OCI-M1 (cell line): ENCODE results near the gene SUOX.
"Not testable (repeated sequence)": the region's sequence is repeated elsewhere in the genome, so short reads cannot be mapped to it uniquely, and the experiment has no call there.

ENCODE experiments used
- DNase-seq: peaks from one replicate; lab custom pipeline; 2025; lab: John Stamatoyannopoulos, UW

SUOX gene

DNA sequence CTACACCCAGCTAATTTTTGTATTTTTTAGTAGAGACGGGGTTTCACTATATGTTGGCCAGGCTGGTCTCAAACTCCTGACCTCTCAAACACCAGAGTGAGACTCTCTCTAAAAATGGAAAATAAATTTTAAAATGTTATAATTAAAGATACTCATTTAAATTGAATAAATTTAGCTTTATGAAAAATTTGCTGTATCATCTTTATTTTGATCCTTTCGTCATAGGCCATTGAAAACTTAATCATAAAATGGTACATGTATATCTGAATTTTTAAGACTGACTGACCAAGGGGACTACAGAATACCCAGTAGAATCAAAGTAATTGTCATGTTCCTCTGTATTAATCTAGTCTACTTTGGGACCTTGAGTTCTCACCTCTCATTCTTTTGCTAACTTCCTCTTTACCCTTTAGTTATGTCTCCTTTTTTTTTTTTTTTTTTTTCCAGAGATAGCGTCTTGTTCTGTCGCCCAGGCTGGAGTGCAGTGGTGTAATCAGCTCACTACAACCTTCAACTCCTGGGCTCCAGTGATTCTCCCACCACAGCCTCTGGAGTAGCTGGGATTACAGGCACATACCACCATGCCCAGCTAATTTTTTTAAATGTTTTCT is 13.7 kb upstream of the SUOX start:
- DNase-seq = peak; percentile 85

GRCh38 chr12:55984861-55985260 is 12.2 kb upstream of the SUOX start:
- DNase-seq = no peak

DNA sequence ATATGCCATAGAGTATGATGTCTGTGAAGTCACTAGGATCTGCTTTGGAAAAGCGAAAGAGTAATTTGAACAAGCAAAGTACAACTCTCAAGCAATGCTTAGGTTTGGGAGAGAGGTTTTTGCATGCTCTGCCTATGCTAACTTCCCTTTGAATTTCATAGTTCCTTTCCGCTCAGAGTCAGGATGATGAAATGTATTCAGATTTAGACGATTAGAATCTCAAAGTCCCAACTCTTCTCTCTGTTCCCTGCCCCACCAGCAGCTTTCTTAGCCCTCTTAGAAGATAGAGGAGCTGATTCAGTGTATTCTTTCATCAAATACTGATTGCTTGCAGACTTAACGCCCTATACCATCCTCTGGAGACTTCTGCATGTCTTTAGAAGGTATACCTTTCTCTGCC is 11.7 kb upstream of the SUOX start:
- no peak for DNase-seq

- not testable (repeated sequence) for DNase-seq
Observed at GRCh38 chr12:55985976-55986375, 11.1 kb upstream of the SUOX start.

DNA sequence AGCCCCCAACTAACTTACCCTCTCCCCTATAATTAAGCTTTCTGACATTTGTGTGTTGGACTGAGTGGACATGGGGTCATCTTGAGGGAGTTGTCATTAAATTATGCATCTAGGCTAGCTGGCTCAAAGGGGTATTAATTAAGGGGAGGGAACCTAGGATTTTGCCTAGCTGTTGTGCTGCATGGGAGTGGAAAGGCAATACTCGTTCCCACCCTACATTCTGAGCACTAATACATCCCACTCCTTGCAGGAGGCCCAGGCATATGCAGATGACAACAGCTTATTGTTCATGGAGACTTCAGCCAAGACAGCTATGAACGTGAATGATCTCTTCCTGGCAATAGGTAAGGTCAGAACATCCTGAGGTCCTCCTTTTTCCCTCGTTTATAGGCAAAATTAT is 6.0 kb upstream of the SUOX start:
- DNase-seq = no peak

GRCh38 chr12:55993230-55993853 is 3.7 kb upstream of the SUOX start:
- DNase-seq = no peak

- no peak for DNase-seq
Observed at GRCh38 chr12:55995366-55995765, 1.7 kb upstream of the SUOX start.

DNA sequence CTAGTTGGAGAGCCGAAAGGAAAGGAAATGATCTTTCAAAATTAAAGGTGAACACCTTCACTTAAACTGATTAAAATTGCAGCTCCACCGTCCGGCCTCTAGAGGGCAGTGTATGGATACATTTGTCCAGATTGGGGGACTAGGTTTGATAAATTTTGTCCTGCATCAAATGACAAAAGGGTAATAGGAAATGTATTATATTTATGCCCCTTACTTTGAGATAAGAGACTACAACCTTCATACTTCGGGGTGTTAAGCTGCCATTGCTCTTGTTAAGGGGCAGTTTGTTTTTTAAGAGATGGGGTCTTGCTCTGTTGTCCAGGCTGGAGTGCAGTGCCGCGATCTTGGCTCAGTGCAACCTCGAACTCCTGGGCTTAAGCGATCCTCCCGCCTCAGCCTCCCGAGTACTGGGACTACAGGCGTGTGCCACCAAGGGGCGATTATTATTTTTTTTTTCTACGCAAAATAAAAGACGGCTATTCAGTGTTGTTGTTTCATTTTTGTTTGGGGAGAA is 818 bp upstream of the SUOX start:
- DNase-seq = peak; percentile 84

- DNase-seq = no peak
Observed at GRCh38 chr12:55997535-55997859, 421 bp downstream of the SUOX start.

DNA sequence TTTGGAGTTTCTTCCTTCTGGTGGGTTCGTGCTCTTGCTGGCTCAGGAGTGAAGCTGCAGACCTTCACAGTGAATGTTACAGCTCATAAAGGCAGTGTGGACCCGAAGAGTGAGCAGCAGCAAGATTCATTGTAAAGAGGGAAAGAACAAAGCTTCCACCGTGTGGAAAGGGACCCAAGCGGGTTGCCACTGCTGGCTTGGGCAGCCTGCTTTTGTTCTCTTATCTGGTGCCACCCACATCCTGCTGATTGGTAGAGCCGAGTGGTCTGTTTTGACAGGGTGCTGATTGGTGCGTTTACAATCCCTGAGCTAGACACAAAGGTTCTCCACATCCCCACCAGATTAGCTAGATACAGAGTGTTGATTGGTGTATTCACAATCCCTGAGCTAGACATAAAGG is 2.4 kb downstream of the SUOX start:
- DNase-seq = not testable (repeated sequence)

- DNase-seq = not testable (repeated sequence)
Observed at GRCh38 chr12:55999999-56000540, 3.0 kb downstream of the SUOX start.

DNA sequence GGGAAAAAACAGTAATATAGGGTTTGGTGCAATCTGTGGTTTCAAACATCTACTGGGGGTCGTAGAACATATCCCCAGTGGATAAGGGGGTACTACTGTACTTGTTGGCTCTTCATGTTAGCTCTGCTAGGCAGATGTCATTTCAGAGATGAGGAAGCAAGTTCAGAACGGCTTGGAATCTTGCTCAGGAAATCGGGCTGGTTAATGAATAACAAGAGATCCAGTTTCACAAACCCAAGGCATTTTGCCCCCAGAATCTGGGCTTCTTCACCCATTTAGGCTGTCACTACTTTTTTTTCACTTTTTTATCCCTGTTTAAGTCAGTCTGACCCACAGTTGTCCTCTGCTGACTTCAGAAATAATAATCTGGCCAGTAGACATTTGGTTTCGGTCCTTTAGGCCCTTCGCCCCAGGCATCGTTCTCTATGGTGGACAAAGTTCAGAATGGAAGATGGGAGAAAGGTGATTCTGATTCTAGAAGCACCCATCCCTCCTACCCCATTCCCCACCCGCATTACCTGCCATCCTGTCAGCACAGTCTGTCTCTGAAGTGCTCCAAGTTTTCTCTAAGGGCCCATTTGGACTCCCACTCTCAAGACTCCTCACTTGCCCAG is 4.5 kb downstream of the SUOX start:
- no peak for DNase-seq

- not testable (repeated sequence) for DNase-seq
Observed at GRCh38 chr12:56003376-56003775, 6.3 kb downstream of the SUOX start.

GRCh38 chr12:56004211-56004610 is 7.1 kb downstream of the SUOX start:
- no peak for DNase-seq

DNA sequence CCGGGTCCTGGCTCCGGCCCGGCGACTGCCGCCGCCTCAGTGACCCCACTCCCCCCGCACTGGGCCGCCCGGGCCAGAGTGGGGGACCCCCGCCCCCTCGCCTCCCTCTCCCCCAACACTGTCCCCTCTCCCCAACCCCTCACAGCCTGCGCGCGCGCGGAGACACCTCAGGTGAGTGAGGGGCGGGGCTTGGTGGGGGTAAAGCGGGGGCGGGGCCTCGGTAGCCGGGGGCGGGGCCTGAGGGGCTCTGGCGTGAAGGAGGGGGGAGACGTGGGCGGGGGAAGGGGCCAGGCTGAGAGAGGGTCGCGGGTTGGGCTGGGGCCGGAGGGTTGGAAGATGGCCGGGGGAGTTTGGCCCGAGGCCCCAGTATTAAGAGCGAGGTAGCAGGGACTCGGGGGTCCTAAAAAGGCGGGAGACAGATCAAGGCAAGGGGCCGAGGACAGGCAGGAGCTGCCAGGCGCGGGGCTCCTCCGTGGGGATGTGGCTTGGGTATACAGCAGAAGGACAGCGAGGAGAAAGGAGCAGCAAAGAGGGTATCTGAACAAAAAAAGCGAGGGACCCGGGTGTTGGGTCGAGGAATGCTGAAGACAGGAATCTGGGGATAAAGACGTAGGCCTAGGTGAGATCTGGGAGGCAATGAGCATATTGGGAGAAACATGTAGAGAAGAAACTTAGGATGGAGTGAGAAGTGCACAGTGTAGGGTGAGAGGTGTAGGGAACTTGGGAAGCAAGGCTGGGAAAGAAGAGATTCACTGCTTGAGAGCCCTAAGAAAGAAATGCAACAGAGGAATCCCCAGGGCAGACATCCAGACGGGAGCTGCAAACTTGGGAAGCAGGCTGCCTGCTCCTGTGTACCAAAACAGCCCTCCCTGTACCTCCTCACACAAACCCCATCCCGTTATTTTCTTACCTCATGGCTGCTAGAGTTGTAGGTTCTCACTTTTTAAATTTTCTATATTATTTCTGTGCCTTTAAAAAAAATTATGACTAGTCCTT is 10.8 kb downstream of the SUOX start:
- peak; percentile 42 for DNase-seq

DNA sequence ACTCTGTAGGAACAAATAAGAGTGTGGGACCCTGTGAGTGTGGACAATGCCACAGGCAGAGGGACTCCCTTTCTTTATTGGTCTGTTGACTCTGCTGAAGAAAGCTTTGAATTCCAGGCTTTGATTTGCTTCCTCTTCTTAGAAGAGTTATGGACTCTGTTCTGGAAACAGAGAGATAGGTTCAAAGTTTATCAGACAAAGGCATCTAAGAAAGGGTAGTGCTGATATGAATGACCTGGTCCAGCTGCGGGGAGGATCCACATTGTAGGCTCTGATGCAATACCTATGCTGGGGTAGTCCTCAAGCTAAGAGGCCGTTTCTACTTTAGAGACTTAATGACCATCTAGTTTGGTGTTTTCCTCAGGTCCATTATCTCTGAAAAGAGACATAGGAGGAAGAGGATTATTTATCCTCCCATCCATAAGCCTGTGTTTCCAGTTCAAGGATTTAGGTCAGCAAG is 13.1 kb downstream of the SUOX start:
- peak; percentile 78 for DNase-seq

DNA sequence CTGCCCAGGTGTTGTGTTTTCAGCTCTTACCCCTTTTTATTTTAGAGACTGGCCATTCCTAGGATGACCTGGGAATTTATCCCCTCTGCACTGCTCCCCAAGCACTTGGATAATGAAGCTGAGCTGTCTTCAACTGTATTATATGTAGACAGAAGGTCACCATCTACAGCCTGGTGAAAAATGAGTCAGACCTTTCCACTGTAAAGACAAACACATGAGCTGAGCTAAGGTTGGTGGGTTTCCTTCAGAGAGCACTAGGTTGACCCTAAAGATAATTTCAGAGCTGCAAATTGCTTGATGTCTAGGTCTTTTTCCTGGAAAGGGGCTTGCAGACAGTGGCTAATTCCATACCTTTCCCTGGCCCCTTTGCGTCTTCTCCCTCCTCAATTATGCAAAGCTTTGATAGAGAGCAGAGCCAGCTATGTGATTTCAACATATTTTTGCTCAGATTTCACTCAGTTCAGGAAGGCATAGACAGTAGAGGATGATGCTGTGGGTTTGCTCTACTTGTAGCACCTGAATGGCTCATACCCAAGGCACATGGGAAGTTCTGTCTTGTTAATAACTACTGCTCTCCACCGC is 14.5 kb downstream of the SUOX start:
- DNase-seq = no peak

DNA sequence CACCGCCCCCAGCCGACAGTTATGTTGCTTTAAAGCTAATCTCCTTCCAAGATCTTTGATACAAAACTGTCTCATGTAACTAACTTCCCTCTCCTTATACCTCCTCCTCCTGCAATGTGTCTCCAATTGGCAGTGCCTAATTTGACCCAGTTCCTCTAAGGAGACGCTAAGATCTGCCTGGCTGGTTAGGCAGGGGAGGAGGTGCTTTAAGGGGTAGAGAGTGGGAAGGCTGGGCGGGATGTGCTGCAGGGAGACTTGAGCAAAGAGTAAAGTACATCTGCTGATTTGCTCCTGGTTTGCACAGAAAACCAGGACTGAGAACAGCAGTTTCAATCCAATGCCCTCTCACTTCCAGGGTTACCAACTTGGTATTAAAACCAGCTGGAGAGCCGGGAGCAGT is 16.4 kb downstream of the SUOX start:
- DNase-seq = no peak

DNA sequence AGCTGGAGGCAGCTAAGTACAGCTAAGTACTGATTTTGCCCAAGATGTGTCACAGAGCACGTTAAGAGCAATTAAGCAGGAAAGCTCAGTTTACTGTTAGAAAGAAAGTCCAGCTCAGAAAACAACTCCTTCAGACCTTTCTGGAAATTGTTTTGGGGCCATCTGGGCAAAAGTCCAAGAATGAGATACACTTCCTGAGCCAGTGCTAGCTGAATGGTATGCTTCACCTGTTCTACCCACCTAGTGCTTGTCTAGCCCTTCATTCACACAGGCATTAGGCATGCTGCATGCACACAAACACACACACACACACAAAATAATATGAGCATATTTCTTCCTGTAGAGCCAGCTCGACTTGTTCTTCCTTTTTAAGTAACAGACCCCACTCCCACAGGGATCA is 17.1 kb downstream of the SUOX start:
- DNase-seq = no peak

DNA sequence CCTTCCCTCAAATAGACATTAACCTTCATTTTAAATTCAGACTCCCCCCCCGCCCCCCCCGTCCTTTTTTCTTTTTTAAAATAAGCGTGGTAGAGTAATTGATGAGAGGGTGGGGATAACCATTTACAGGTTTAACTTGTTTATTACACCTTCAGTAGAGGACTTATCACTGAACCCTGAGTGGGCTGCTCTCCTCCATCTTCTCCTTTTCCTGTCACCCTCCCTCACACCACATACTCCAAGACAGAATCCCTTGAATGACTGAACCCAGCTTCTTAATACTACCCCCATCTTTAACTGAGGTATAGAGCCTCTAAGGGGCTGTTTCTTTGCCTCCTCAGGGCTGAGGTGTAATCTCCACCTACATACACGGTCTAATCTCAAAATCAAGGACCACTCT is 20.1 kb downstream of the SUOX start:
- no peak for DNase-seq

DNA sequence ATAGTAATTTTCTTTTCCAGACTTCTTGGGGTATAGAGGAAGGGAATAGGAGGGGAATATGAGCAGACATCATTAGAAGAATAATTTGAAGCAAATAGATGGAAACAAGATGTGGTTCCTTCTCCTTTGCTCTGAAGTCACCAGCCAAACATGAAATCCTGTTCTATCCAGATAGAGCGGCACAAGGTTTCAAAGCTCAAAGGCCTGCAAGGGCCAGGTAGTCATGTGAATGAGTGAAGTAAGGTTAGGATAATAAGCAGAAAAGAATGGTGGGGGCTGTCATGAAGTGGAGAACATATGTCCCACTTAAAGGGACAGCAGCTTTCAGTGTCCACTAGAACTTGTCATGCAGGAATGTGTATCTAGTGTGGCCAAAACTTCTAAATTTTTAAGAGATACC is 21.3 kb downstream of the SUOX start:
- DNase-seq = no peak
